ENCODE results near the gene PDE4D. TPM values are rescaled to one million over a fixed set of nuclear protein-coding genes. Genes with fewer than 3 reads are reported as not detected.

The PDE4D gene
- total RNA-seq, 1 experiment from 2014 or later: 2.4 TPM

GRCh38 chr5:59368951-59369350 lies 524.6 kb downstream of the PDE4D start:
- TF ChIP-seq POLR2AphosphoS5 (IDR thresholded peaks at IDR 0.05; ENCODE audit: low read depth, low read length) (no peak), TCF7L2 (IDR thresholded peaks at IDR 0.05; ENCODE audit: low read depth, low read length) (no peak), REST (IDR thresholded peaks at IDR 0.05; ENCODE audit: insufficient read depth in 1 of 2, low read depth in 2 of 2, low read length in 1 of 2) (no peak), CTCF (IDR thresholded peaks at IDR 0.05) (no peak), SIN3A (IDR thresholded peaks at IDR 0.05; ENCODE audit: borderline replicate concordance, insufficient read depth, low read depth, low read length) (no peak)
- ATAC-seq (no peak), DNase-seq (ENCODE audit: low read depth, low spot score) (no peak)
- in situ Hi-C loops (cut with HindIII; ENCODE audit: low pct_unique_long_range_greater_than_20kb, low sequenced_read_pairs): no loop called here
- no TSS peak for BruUV-seq (replicated peaks)
- Histone ChIP-seq H3K4me1 (ENCODE audit: control insufficient read depth, insufficient read depth, low read length) (no peaks in the 10 kb centered on the region), H3K4me3 (ENCODE audit: low read depth in 2 of 2, low read length in 2 of 2) (no peak overlapping the region), H3K9me3 (ENCODE audit: control insufficient read depth, insufficient read depth, low read depth, low read length) (no peaks in the 10 kb centered on the region), H3K36me3 (ENCODE audit: control insufficient read depth, insufficient read depth, low read length) (no peaks in the 10 kb centered on the region), H3K27ac (ENCODE audit: low read length) (no peak overlapping the region), H3K27me3 (ENCODE audit: control insufficient read depth, insufficient read depth, low read length) (no peaks in the 10 kb centered on the region)
- CTCF ChIA-PET: no interaction called here
- intact Hi-C loops (cut with micrococcal nuclease; ENCODE audit: unreplicated experiment): loop anchor here (10.0 kb wide), 1 partner anchor 154 kb away; no protein-coding TSS in a partner anchor
- POLR2A ChIA-PET: no interaction called here

DNA sequence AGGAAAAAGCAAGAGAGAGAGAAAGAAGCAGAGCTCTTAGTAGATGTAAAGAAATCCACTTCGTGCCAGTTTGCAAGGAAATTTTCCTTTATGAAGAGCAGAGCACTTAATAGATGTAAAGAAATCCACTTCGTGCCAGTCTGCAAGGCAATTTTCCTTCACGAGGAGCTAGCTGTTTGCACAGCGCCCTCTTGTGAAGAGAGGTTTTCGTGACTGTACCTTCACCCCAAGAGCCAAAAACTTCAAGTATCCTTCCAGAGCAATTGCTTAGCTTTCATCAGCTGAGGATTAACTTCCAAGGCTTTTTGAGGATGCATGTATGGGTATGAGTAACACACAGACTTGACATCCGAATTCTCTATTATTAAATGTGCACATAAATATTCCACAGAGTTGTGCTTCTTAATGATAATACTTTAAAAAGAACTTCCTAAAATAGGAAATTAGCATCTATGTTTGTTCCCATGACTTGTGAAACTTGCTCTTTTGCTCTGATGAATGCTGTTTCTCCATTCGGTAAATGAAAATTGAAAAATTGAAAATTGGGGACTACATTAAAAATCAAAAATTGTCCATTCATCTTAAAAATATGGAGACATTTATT lies 525.6 kb downstream of the PDE4D start:
- ChIA-PET CTCF (interaction anchor here (0.6 to 1.0 kb wide), 4 partner anchors 10 to 151 kb away, joined by 3 to 5 read pairs (median 4); no protein-coding TSS in a partner anchor), POLR2A (no interaction called here)
- TF ChIP-seq CTCF (IDR thresholded peaks at IDR 0.05) (peak; percentile 83), POLR2AphosphoS5 (IDR thresholded peaks at IDR 0.05; ENCODE audit: low read depth, low read length) (no peak)
- H3K9me3 ChIP-seq (ENCODE audit: control insufficient read depth, insufficient read depth, low read depth, low read length): no peaks in the 10 kb centered on the region
- ATAC-seq: peak; percentile 78; the same call in 1 of the 2 replicates
- in situ Hi-C loops (cut with HindIII; ENCODE audit: low pct_unique_long_range_greater_than_20kb, low sequenced_read_pairs) (no loop called here), intact Hi-C loops (cut with micrococcal nuclease; ENCODE audit: unreplicated experiment) (loop anchor here (2.0 to 10.0 kb wide), 2 partner anchors 153 to 179 kb away; no protein-coding TSS in a partner anchor)
- no peaks in the 10 kb centered on the region for H3K36me3 ChIP-seq (ENCODE audit: control insufficient read depth, insufficient read depth, low read length)
- no peaks in the 10 kb centered on the region for H3K4me1 ChIP-seq (ENCODE audit: control insufficient read depth, insufficient read depth, low read length)
- H3K27me3 ChIP-seq (ENCODE audit: control insufficient read depth, insufficient read depth, low read length): no peaks in the 10 kb centered on the region
- peak; percentile 54 for DNase-seq (ENCODE audit: low read depth, low spot score)
- no peak overlapping the region for H3K27ac ChIP-seq (ENCODE audit: low read length)
- no TSS peak for BruUV-seq (replicated peaks)
- no peak overlapping the region for H3K4me3 ChIP-seq (ENCODE audit: low read depth in 2 of 2, low read length in 2 of 2)
